IMR-90 (cell line): ENCODE data around the gene CAMK4. TPM values are rescaled to one million over a fixed set of nuclear protein-coding genes. Genes with fewer than 3 reads are reported as not detected.

Experiments used
- ATAC-seq: fragments of 200-7000 bp; cut with Tn5 transposase; 2 replicates; pipeline ENCODE4 v1.9.1; 2020; ENCODE audit warnings: low read depth, mild to moderate bottlenecking, moderate library complexity
- BruUV-seq: library from RNA; stranded (reverse); fragments of 400-500 nt; replicated peaks from 2 replicates; lab custom pipeline; 2021; lab: Mats Ljungman, UMichigan
- CTCF ChIA-PET: fragments of 300-600 bp; formaldehyde crosslinking; extraction: SDS; loops from one replicate; lab custom pipeline; 2021; ENCODE audit warnings: antibody characterized with exemption; lab: Yijun Ruan, JAX
- POLR2A ChIA-PET: fragments of 300-600 bp; sonication (Branson Sonifier 250); formaldehyde crosslinking; loops from one replicate; lab custom pipeline; 2022; ENCODE audit warnings: antibody characterized with exemption; ENCODE audit not compliant: unreplicated experiment; lab: Charles Lee
- DNase-seq: peaks from one replicate; pipeline ENCODE4 v3.0.0; 2013
- H2AFZ ChIP-seq: replicated peaks from 2 replicates; pipeline ENCODE3; 2013; ENCODE audit warnings: low read length, mild to moderate bottlenecking; ENCODE audit not compliant: poor library complexity
- H2AK5ac ChIP-seq: 2 replicates; pipeline ENCODE4 v1.6.1; 2013; ENCODE audit warnings: low read depth, low read length, inconsistent platforms
- H2AK9ac ChIP-seq: replicated peaks from 2 replicates; pipeline ENCODE3; 2013; ENCODE audit warnings: mild to moderate bottlenecking, low read depth, low read length, moderate library complexity; ENCODE audit not compliant: poor library complexity
- H2BK120ac ChIP-seq: 2 replicates; pipeline ENCODE4 v1.6.1; 2013; ENCODE audit warnings: low read depth, low read length, inconsistent platforms
- H2BK15ac ChIP-seq: 3 replicates; pipeline ENCODE4 v1.6.1; 2013; ENCODE audit warnings: low read depth, low read length, inconsistent platforms
- H2BK20ac ChIP-seq: 2 replicates; pipeline ENCODE4 v1.6.1; 2013; ENCODE audit warnings: low read depth, mild to moderate bottlenecking, inconsistent platforms, low read length, moderate library complexity
- H2BK5ac ChIP-seq: 2 replicates; pipeline ENCODE4 v1.6.1; 2013; ENCODE audit warnings: mild to moderate bottlenecking, low read depth, low read length, inconsistent platforms; ENCODE audit not compliant: poor library complexity, severe bottlenecking
- H3K14ac ChIP-seq: replicated peaks from 2 replicates; pipeline ENCODE4 v1.6.1; 2013; ENCODE audit warnings: low read depth, low read length, inconsistent platforms
- H3K18ac ChIP-seq: 2 replicates; pipeline ENCODE4 v1.6.1; 2013; ENCODE audit warnings: low read depth, low read length, control low read depth
- H3K23ac ChIP-seq: 2 replicates; pipeline ENCODE4 v1.6.1; 2013; ENCODE audit warnings: low read depth, low read length, inconsistent platforms
- H3K27ac ChIP-seq: 2 replicates; pipeline ENCODE4 v1.5.1; 2013; ENCODE audit warnings: mild to moderate bottlenecking, control low read depth, low read length; ENCODE audit not compliant: insufficient read depth
- H3K27me3 ChIP-seq: 2 replicates; pipeline ENCODE4 v1.6.1; 2013; ENCODE audit warnings: low read length; ENCODE audit not compliant: control insufficient read depth, insufficient read depth
- H3K36me3 ChIP-seq: 2 replicates; pipeline ENCODE4 v1.6.1; 2013; ENCODE audit warnings: low read length, mixed read lengths; ENCODE audit not compliant: control insufficient read depth, insufficient read depth
- H3K4ac ChIP-seq: 2 replicates; pipeline ENCODE4 v1.6.1; 2013; ENCODE audit warnings: low read depth, low read length, inconsistent platforms
- H3K4me1 ChIP-seq: 2 replicates; pipeline ENCODE4 v1.6.1; 2013; ENCODE audit warnings: low read length, mixed read lengths; ENCODE audit not compliant: control insufficient read depth, insufficient read depth
- H3K4me2 ChIP-seq: 2 replicates; pipeline ENCODE4 v1.6.1; 2013; ENCODE audit warnings: low read depth, mild to moderate bottlenecking, control low read depth, low read length, moderate library complexity
- H3K4me3 ChIP-seq: 2 replicates; pipeline ENCODE4 v1.5.1; 2013; ENCODE audit warnings: low read depth, mild to moderate bottlenecking, control low read depth, low read length, moderate library complexity; ENCODE audit not compliant: insufficient read depth
- H3K56ac ChIP-seq: 2 replicates; pipeline ENCODE4 v1.6.1; 2013; ENCODE audit warnings: low read length, inconsistent platforms; ENCODE audit not compliant: insufficient read depth; ENCODE audit errors: extremely low read depth
- H3K79me1 ChIP-seq, 2 experiments: 2 replicates each; pipeline ENCODE4 v1.6.1; 2013; ENCODE audit warnings: low read length in 2 of 2, inconsistent platforms in 1 of 2, low read depth in 1 of 2
- H3K9ac ChIP-seq: 2 replicates; pipeline ENCODE4 v1.6.1; 2013; ENCODE audit warnings: low read depth, low read length, control low read depth
- H3K9me1 ChIP-seq: 2 replicates; pipeline ENCODE4 v1.6.1; 2013; ENCODE audit warnings: low read length, inconsistent platforms; ENCODE audit not compliant: insufficient read depth
- H3K9me3 ChIP-seq: 2 replicates; pipeline ENCODE4 v1.6.1; 2013; ENCODE audit warnings: low read length; ENCODE audit not compliant: control insufficient read depth, insufficient read depth
- H4K20me1 ChIP-seq: 2 replicates; pipeline ENCODE4 v1.6.1; 2013; ENCODE audit warnings: low read length, inconsistent platforms; ENCODE audit not compliant: insufficient read depth
- H4K5ac ChIP-seq: 2 replicates; pipeline ENCODE4 v1.6.1; 2013; ENCODE audit warnings: mild to moderate bottlenecking, low read depth, low read length, control low read depth
- H4K8ac ChIP-seq, 2 experiments: 2 replicates each; pipeline ENCODE4 v1.6.1; 2013; ENCODE audit warnings: low read depth in 2 of 2, low read length in 2 of 2, control low read depth in 1 of 2, inconsistent platforms in 1 of 2
- H4K91ac ChIP-seq: 2 replicates; pipeline ENCODE4 v1.6.1; 2013; ENCODE audit warnings: low read depth, low read length, inconsistent platforms; ENCODE audit not compliant: insufficient read depth
- BHLHE40 ChIP-seq: fragments of 150-350 bp; IDR thresholded peaks from 2 replicates; pipeline ENCODE4 v1.6.1; 2016; ENCODE audit warnings: mild to moderate bottlenecking, low read depth, low read length
- CEBPB ChIP-seq: IDR thresholded peaks from 2 replicates; pipeline ENCODE4 v1.6.1; 2012; ENCODE audit warnings: low read depth, low read length, improper control_type of control experiment
- CHD1 ChIP-seq: IDR thresholded peaks from 2 replicates; pipeline ENCODE4 v1.6.1; 2012; ENCODE audit warnings: low read depth, low read length, improper control_type of control experiment
- FOS ChIP-seq: fragments of 150-350 bp; IDR thresholded peaks from 2 replicates; pipeline ENCODE4 v1.6.1; 2016; ENCODE audit warnings: low read depth, low read length
- MAFK ChIP-seq: IDR thresholded peaks from 2 replicates; pipeline ENCODE4 v1.6.1; 2012; ENCODE audit warnings: low read depth, low read length, improper control_type of control experiment
- MAZ ChIP-seq: IDR thresholded peaks from 2 replicates; pipeline ENCODE4 v1.6.1; 2012; ENCODE audit warnings: low read depth, mild to moderate bottlenecking, low read length, improper control_type of control experiment, moderate library complexity, borderline replicate concordance
- MXI1 ChIP-seq: IDR thresholded peaks from 2 replicates; pipeline ENCODE4 v1.6.1; 2012; ENCODE audit warnings: low read depth, mild to moderate bottlenecking, low read length, moderate library complexity, borderline replicate concordance
- NFE2L2 ChIP-seq: fragments of 150-350 bp; IDR thresholded peaks from 2 replicates; pipeline ENCODE4 v1.6.1; 2016; ENCODE audit warnings: low read depth, mild to moderate bottlenecking, low read length
- POLR2A ChIP-seq: IDR thresholded peaks from 2 replicates; pipeline ENCODE4 v1.6.1; 2012; ENCODE audit warnings: mild to moderate bottlenecking, low read depth, low read length
- RAD21 ChIP-seq: IDR thresholded peaks from 2 replicates; pipeline ENCODE4 v1.6.1; 2012; ENCODE audit warnings: low read length, improper control_type of control experiment
- RCOR1 ChIP-seq: IDR thresholded peaks from 2 replicates; pipeline ENCODE4 v1.6.1; 2012; ENCODE audit warnings: mild to moderate bottlenecking, low read length, improper control_type of control experiment; ENCODE audit not compliant: insufficient replicate concordance
- RFX5 ChIP-seq: IDR thresholded peaks from 2 replicates; pipeline ENCODE4 v1.8.0; 2012; ENCODE audit warnings: low read depth, mild to moderate bottlenecking, low read length, moderate library complexity
- SMC3 ChIP-seq: fragments of 150-350 bp; IDR thresholded peaks from 2 replicates; pipeline ENCODE4 v1.6.1; 2016; ENCODE audit warnings: low read depth, mild to moderate bottlenecking, antibody characterized with exemption, low read length, moderate library complexity
- WGBS, 2 experiments: methylation state at CpG; one replicate each; pipeline versions ENCODE4 v1.1.5 to v1.1.7; 2013; ENCODE audit warnings: missing lambda C conversion rate in 2 of 2; ENCODE audit not compliant: insufficient read length in 1 of 2; ENCODE audit errors: extremely low coverage in 2 of 2; 5-methylcytosine and 5-hydroxymethylcytosine counted together
- dilution Hi-C: fragments of 300-500 bp; cut with HindIII; formaldehyde crosslinking; loops from one replicate; pipeline ENCODE4 v1.14.3; 2018; ENCODE audit warnings: low sequenced_read_pairs; ENCODE audit not compliant: unreplicated experiment
- in situ Hi-C: fragments of 300-500 bp; cut with MboI; formaldehyde crosslinking; loops from 3 replicates; pipeline ENCODE4 v1.14.3; 2019; ENCODE audit warnings: low sequenced_read_pairs, inconsistent platforms, mixed read lengths
- intact Hi-C: fragments of 100-400 bp; cut with micrococcal nuclease; formaldehyde crosslinking; loops from 2 replicates; pipeline ENCODE4 v1.10.0; 2022
- polyA plus RNA-seq, 3 experiments: library from polyadenylated mRNA; depleted of rRNA; stranded (reverse); fragments of >200 nt; gene quantifications; 2 replicates each; pipeline ENCODE4 v1.2.3, GENCODE V29; 2012; ENCODE audit warnings: low replicate concordance in 1 of 3
- total RNA-seq: library from RNA; depleted of rRNA; stranded (reverse); fragments of >200 nt; gene quantifications from 2 replicates; pipeline ENCODE4 v1.2.3, GENCODE V29; 2012
- TF ChIP-seq, protein P1 (sequence below): fragments of 150-350 bp; IDR thresholded peaks from 2 replicates; pipeline ENCODE4 v1.6.1; 2017; ENCODE audit warnings: mild to moderate bottlenecking, antibody characterized with exemption, low read length, low read depth
- TF ChIP-seq, protein P2 (sequence below): fragments of 150-350 bp; IDR thresholded peaks from 2 replicates; pipeline ENCODE4 v1.6.1; 2016; ENCODE audit warnings: low read depth, mild to moderate bottlenecking, low read length, moderate library complexity, borderline replicate concordance
- TF ChIP-seq, protein P3 (sequence below): conservative IDR thresholded peaks from 2 replicates; pipeline ENCODE4 v1.5.1; 2012; ENCODE audit warnings: mild to moderate bottlenecking, low read depth, low read length, improper control_type of control experiment

CAMK4 gene
- total and polyA plus RNA-seq, 2 of the 4 experiments (the other 2 are of a cell fraction) = 3.7 to 4.8 TPM

DNA sequence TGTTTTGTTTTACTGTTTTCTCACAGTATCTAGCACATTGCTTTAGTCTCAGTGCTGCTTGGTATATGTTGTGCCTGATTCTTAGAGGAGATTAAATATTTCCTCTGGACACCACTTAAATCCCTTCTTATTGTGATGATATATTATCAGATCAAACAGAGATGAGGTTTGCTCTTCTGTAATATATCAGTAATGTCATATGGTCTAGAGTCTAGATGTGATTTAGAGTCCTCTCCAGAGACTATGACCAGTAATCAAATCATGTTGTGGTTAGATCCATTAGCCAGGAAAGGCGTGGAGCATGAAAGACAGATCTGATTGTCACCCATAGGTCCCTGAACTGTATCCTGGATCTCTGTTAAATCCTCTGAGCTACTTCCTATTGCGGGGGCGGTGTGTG lies 24.4 kb downstream of the CAMK4 start:
- dilution Hi-C loops (no loop called here), in situ Hi-C loops (no loop called here), intact Hi-C loops (no loop called here)
- Histone ChIP-seq H3K4me2 (no peak overlapping the region), H3K4ac (no peak overlapping the region), H3K4me1 (no peaks in the 10 kb centered on the region), H3K27me3 (no peaks in the 10 kb centered on the region), H3K9me3 (no peaks in the 10 kb centered on the region), H2AK9ac (no peak overlapping the region), H3K79me1 (no peaks in the 10 kb centered on the region), H2AK5ac (no peak overlapping the region), H2AFZ (no peak overlapping the region), H3K9ac (no peak overlapping the region), H3K27ac (no peak overlapping the region), H3K14ac (no peak overlapping the region), H2BK5ac (no peak overlapping the region), H2BK120ac (no peak overlapping the region), H3K18ac (no peak overlapping the region), H4K8ac (no peak overlapping the region), H4K91ac (no peak overlapping the region), H3K9me1 (no peaks in the 10 kb centered on the region), H2BK15ac (no peak overlapping the region), H2BK20ac (no peak overlapping the region), H3K56ac (no peak overlapping the region), H3K23ac (no peak overlapping the region), H3K4me3 (no peak overlapping the region), H4K5ac (no peak overlapping the region), H3K36me3 (no peaks in the 10 kb centered on the region), H4K20me1 (no peaks in the 10 kb centered on the region)
- ATAC-seq (no peak), DNase-seq (no peak)
- BruUV-seq = no TSS peak
- ChIA-PET CTCF (no interaction called here), POLR2A (no interaction called here)
- no peak for TF ChIP-seq RFX5
- TF ChIP-seq CEBPB = no peak
- TF ChIP-seq FOS = no peak
- TF ChIP-seq POLR2A = no peak
- TF ChIP-seq MAZ = no peak
- no peak for TF ChIP-seq MXI1
- TF ChIP-seq, protein P1, sequence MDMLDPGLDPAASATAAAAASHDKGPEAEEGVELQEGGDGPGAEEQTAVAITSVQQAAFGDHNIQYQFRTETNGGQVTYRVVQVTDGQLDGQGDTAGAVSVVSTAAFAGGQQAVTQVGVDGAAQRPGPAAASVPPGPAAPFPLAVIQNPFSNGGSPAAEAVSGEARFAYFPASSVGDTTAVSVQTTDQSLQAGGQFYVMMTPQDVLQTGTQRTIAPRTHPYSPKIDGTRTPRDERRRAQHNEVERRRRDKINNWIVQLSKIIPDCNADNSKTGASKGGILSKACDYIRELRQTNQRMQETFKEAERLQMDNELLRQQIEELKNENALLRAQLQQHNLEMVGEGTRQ = no peak
- no peak for TF ChIP-seq MAFK
- TF ChIP-seq RAD21 = no peak
- TF ChIP-seq SMC3 = no peak
- TF ChIP-seq RCOR1 = no peak
- TF ChIP-seq, protein P2, sequence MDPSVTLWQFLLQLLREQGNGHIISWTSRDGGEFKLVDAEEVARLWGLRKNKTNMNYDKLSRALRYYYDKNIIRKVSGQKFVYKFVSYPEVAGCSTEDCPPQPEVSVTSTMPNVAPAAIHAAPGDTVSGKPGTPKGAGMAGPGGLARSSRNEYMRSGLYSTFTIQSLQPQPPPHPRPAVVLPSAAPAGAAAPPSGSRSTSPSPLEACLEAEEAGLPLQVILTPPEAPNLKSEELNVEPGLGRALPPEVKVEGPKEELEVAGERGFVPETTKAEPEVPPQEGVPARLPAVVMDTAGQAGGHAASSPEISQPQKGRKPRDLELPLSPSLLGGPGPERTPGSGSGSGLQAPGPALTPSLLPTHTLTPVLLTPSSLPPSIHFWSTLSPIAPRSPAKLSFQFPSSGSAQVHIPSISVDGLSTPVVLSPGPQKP = no peak
- TF ChIP-seq CHD1 = no peak
- no peak for TF ChIP-seq BHLHE40
- TF ChIP-seq, protein P3, sequence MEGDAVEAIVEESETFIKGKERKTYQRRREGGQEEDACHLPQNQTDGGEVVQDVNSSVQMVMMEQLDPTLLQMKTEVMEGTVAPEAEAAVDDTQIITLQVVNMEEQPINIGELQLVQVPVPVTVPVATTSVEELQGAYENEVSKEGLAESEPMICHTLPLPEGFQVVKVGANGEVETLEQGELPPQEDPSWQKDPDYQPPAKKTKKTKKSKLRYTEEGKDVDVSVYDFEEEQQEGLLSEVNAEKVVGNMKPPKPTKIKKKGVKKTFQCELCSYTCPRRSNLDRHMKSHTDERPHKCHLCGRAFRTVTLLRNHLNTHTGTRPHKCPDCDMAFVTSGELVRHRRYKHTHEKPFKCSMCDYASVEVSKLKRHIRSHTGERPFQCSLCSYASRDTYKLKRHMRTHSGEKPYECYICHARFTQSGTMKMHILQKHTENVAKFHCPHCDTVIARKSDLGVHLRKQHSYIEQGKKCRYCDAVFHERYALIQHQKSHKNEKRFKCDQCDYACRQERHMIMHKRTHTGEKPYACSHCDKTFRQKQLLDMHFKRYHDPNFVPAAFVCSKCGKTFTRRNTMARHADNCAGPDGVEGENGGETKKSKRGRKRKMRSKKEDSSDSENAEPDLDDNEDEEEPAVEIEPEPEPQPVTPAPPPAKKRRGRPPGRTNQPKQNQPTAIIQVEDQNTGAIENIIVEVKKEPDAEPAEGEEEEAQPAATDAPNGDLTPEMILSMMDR = no peak
- no peak for TF ChIP-seq NFE2L2
- WGBS, 2 experiments = 75% methylated on average over 1 of the region's 3 CpGs; no CpG with 5 or more reads in 1 of the 2 experiments
